NCI-H1694 treated with DMSO at 0.1 percent for 48 hours (cell line): ENCODE data around the gene HSD17B12.

ENCODE experiments used
- DNase-seq: peaks from one replicate; lab custom pipeline; 2025; lab: John Stamatoyannopoulos, UW

The HSD17B12 gene

DNA sequence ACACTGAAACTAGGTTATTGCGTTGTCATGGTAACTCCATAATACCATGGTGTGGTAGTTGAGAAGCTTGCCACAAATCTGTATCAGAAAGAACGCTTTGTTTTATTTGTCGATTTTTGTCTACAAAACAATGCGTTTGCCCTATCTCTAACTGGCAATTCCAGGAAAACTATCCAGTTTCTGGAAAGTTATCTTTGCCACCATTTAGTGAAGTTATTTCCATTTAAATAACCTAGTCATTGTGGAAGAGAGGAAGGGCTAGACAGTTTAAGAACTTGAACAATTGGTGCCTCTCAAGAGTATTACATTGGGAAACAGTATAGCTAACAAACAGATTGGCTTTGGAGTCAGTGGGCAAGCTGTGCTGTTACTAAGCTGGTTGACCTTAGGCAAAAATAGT is 7.9 kb downstream of the HSD17B12 start:
- DNase-seq: no peak

DNA sequence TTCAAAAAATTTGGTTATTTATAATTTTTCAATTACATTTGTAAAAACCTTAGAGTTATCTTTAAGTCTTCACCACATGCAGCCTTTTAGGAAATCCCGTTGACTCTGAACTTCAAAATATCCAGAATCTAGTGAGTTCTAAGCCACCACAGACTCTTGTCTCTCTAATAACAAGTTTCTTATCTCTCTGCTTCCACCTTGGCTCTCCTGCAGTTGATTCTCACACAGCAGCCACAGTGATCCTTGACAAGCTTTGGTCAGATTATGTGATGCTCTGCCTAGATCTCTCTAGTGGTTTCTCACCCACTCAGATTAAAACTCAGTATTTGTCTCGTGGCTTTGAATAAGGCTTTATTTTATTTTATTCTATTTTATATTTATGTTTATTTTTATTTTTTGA is 8.6 kb downstream of the HSD17B12 start:
- no peak for DNase-seq

- no peak for DNase-seq
Measured at GRCh38 chr11:43690929-43691725, 10.6 kb downstream of the HSD17B12 start.

DNA sequence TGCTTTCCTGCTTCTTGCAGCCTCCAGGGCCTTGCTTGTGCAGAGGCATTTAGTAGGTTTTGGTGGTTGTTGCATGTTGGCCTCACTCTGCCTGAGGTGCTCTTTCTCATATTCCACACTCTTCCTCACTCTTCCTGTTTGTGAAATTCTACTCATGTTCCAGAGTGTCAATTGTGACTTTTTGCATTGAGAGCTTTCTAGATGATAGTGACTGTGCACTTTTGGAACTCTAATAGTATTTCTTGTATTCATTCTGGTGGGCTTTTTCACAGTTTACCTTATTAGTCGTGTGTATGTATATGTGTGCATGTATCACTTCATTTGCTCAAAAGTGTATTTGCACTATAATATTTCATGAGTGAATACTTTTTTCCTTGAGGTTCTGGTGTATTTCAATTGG is 11.3 kb downstream of the HSD17B12 start:
- no peak for DNase-seq

GRCh38 chr11:43693069-43693468 is 12.5 kb downstream of the HSD17B12 start:
- no peak for DNase-seq

GRCh38 chr11:43693731-43694130 is 13.2 kb downstream of the HSD17B12 start:
- DNase-seq: no peak

DNA sequence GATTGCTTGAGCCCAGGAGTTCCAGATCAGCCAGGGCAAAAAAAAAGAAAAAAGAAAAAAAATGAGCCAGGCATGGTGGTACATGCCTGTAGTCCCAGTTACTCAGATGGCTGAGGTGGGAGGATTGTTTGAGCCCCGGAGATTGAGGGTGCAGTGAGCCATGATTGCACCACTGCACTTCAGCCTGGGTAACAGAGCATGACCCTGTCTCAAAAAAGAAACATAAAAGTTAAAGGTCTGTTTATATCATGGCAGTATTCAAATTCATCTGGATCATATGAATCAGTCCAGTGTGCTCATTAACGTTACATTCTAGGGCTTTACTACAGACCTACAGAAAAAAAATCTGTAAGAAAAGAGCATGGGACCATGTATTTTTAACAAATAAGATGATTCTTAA is 13.9 kb downstream of the HSD17B12 start:
- no peak for DNase-seq

DNA sequence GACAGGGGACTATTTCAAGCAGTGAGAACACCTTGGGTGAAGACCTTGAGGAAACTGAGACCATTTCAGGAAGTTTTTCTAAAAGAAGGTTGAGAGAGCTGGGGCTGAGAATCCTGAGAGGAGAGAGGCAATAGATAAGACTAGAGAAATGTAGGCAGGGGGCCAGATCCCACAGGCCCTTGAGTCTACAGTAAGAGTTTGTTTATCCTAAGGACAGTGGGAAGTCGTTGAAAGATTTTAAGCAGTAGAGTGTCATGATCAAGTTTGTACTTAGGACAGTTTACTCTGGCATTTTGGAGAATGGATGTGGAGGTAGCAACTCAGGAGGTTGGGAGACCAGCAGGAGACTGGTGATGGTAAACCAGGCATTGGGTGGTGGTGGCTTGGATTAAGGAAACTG is 17.1 kb downstream of the HSD17B12 start:
- DNase-seq: no peak

DNA sequence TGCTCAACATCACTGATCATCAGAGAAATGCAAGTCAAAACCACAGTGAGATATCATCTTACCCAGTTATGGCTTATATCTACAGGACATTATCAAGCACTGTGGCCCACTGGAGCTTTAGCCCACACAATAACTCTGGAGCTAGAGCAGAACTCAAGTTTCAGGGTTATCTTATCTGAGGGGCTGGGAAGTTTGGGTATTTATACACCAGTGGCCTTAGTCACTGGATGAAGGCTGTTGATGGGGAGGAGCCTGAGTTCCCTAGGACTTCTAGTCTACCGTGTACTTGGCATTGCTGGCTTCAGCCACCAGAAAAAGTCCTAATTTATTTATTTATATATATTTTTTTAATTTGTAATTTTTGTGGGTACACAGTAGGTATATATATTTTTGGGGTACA is 19.3 kb downstream of the HSD17B12 start:
- DNase-seq: no peak

DNA sequence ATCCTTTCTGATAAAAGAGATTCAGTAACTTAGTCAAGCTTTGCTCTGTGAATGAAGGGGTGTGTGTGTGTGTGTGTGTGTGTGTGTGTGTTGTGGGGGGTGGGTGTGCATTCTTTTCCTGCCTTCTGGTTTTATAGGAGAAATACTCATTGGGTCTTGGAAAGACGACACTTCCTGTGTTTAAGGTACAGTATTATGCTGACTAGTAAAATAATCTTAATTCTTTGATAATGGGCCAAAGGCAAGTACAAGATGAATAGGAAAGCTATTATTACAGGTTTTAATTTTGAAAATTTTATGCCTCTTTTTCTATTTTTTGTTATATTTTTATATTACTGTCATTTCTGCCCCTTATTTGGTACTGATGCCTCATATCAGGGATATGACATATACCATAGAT is 26.1 kb downstream of the HSD17B12 start:
- DNase-seq: no peak

- DNase-seq: no peak
Measured at GRCh38 chr11:43708776-43709175, 28.2 kb downstream of the HSD17B12 start.

DNA sequence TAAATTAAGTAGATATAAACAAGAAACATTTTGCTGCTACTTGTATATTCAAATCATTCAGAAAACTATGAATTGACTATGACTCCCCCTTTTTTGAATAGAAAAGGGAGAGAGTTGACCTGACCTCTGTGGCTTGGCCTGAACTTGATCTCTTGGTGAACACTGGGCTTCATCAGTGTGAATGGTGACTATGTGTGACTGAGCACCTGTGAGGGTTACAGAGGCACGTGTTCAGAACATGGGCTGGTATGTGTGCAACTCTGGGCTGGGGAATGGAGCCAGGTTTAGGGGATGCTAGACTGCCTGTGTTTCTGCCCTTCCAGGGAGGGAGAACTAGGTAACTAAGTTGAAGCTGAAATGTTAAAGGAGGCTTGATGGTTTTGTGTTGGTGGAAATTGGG is 29.2 kb downstream of the HSD17B12 start:
- no peak for DNase-seq

- DNase-seq: no peak
Measured at GRCh38 chr11:43712676-43713075, 32.1 kb downstream of the HSD17B12 start.

DNA sequence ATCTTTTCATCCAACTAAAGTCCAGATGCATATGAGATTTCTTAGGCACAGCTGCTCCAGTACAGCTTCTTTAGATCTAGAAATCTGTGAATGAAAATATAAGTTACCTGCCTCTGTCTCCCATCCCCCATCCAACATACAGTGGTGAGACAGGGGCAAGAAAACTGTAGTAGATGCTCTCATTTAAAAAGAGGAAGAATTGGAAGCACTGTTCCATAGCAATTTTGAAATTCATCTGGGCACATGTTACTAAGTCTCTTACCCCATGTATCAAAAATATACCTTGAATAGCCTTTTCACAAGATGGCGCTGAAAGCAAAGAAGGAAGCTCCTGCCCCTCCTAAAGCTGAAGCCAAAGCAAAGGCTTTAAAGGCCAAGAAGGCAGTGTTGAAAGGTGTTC is 37.8 kb downstream of the HSD17B12 start:
- no peak for DNase-seq

- no peak for DNase-seq
Measured at GRCh38 chr11:43723617-43724016, 43.1 kb downstream of the HSD17B12 start.

- no peak for DNase-seq
Measured at GRCh38 chr11:43732225-43732624, 51.7 kb downstream of the HSD17B12 start.

DNA sequence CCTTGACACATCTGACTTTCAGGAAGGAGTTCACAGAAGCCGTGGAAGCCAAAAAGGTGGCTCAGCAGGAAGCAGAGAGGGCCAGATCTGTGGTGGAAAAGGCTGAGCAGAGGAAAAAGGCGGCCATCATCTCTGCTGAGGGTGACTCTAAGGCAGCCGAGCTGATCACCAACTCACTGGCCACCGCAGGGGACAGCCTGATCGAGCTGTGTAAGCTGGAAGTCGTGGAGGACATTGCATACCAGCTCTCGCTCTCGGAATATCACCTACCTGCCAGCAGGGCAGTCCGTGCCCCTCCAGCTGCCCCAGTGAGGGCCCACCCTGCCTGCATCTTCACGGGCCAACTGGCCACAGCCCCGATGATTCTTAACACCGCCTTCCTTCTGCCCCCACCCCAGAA is 53.7 kb downstream of the HSD17B12 start:
- DNase-seq: no peak

DNA sequence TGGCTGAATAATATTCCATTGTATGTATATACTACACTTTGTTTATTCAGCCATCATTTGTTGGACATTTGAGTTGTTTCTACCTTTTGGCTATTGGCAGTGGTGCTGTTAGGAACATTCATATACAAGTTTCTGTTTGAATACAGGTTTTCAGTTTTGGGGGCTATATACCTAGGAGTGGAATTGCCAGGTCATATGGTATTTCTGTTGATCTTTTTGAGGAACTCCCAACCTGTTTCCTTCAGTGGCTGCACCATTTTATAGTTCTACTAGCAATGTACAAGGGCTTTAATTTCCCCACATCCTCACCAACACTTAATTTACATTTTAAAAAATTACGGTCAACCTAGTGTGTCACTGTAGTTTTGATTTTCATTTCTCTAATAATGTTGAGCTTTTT is 54.6 kb downstream of the HSD17B12 start:
- DNase-seq: no peak

DNA sequence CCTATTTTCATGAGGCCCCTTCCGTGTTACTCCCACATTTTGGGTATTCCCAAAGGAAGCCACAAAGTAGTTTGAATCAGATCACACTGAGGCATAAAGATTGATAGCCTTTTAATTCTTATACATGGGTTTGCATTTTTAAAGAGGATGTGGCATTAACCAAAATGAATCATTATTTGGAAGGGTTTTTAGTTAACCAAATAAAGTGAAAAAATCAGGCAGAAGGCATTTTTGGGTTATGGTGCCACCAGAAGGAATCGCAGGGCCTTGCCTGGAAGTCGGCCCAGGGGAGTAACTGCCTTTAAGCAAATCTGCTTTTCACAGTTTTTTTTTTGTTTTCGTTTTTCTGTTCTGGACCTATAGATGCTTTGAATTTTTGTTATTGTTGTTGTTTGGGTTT is 55.4 kb downstream of the HSD17B12 start:
- DNase-seq: no peak

DNA sequence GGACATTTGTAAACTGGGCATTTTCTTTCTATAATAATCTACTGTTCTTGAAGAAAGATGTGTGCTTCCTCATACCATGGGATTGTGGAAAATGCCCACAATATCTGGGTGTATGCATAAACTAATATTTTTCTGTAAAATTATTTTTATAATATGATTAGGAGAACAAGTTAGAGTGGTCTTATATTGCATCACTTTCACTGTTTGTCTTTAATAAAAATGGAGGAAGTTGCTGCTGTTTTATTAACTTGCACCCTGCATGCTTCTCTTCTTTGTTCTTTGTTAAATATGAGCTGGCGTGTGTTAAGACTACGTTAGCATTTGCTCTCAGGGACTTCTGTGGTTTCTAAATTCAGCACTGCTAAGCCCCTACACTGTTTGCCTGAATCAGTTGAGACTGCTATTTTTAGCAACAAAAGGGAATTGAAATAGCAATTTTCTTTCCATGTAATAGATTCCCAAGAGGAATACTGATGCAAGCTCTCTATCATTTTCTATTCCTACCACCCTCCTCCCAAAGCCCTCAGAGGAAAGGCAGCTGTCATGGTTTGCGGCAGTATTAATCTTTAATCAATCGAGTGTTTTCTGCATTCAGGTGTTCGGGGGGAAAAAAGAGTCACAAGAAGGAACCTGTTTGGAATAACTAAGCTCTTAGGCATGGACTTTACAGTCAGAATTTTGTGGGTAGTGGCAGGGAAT is 56.1 kb downstream of the HSD17B12 start:
- no peak for DNase-seq

DNA sequence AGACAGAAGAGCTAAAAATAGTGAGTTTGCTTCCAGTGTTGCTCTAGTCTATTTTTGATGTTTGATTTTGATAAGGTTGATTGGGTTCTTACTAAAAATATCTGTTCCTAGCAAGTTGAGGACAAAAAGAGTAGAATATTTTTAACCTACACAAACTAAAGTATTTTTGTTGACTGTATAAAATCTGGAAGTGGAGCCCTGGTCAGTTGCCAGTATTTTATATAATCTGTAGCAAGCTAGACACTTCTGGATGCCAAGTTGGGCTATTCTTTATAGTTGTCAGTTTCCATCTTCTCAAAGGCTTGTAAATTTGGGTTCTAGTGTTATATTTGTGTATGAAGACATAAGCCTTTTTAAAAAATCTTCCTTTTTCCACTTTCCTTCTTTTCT is 56.7 kb downstream of the HSD17B12 start:
- no peak for DNase-seq

- no peak for DNase-seq
Measured at GRCh38 chr11:43738600-43739409, 58.3 kb downstream of the HSD17B12 start.

- DNase-seq: no peak
Measured at GRCh38 chr11:43746670-43747069, 66.1 kb downstream of the HSD17B12 start.
